A673 (cell line): ENCODE data around the gene STIP1.

ENCODE experiments used
- CTCF ChIP-seq: fragments of 300-800, 200-600 bp; sonication (generic); conservative IDR thresholded peaks from 2 replicates; pipeline ENCODE4 v1.5.1; 2017; ENCODE audit warnings: low read depth, mild to moderate bottlenecking, antibody characterized with exemption, low read length, moderate library complexity, mixed read lengths
- EZH2 ChIP-seq: fragments of 200-600 bp; sonication (generic); IDR thresholded peaks from 2 replicates; pipeline ENCODE4 v1.6.1; 2017; ENCODE audit warnings: borderline replicate concordance, low read depth, mild to moderate bottlenecking, mixed read lengths, antibody characterized with exemption, low read length; ENCODE audit not compliant: poor library complexity, severe bottlenecking

- no peak for TF ChIP-seq CTCF
- TF ChIP-seq EZH2, result no peak
Observed at GRCh38 chr11:64238076-64238475, 52.1 kb downstream of the STIP1 start.
